DOHH2 (cell line): Measurements from ENCODE around the gene SERPINC1.

Source experiments
- H3F3A ChIP-seq: fragments of 200-600 bp; sonication (generic), shearing (Covaris generic); 2 replicates; pipeline ENCODE4 v1.6.0; 2016; ENCODE audit warnings: antibody characterized with exemption, mild to moderate bottlenecking; ENCODE audit not compliant: control insufficient read depth, insufficient read depth
- H3K27ac ChIP-seq: fragments of 200-600 bp; sonication (generic); 2 replicates; pipeline ENCODE4 v1.5.1; 2014; ENCODE audit warnings: low read depth, mild to moderate bottlenecking, low read length, moderate library complexity
- H3K27me3 ChIP-seq: fragments of 200-600 bp; sonication (generic); 2 replicates; pipeline ENCODE4 v1.6.1; 2014; ENCODE audit warnings: mild to moderate bottlenecking, low read length, mixed read lengths; ENCODE audit not compliant: control insufficient read depth
- H3K36me3 ChIP-seq: fragments of 200-600 bp; sonication (generic); 2 replicates; pipeline ENCODE4 v1.6.1; 2014; ENCODE audit warnings: mild to moderate bottlenecking, low read length, moderate library complexity, mixed read lengths; ENCODE audit not compliant: control insufficient read depth
- H3K4me1 ChIP-seq: fragments of 200-600 bp; sonication (generic); 2 replicates; pipeline ENCODE4 v1.6.1; 2014; ENCODE audit warnings: mild to moderate bottlenecking, low read length, mixed read lengths; ENCODE audit not compliant: control insufficient read depth
- H3K4me2 ChIP-seq: fragments of 200-600 bp; sonication (generic); 2 replicates; pipeline ENCODE4 v1.6.0; 2014; ENCODE audit warnings: mild to moderate bottlenecking, low read length, moderate library complexity
- H3K4me3 ChIP-seq: fragments of 200-600 bp; sonication (generic); 2 replicates; pipeline ENCODE4 v1.5.1; 2014; ENCODE audit warnings: mild to moderate bottlenecking, low read length, mixed read lengths
- H3K79me2 ChIP-seq: fragments of 200-600 bp; sonication (generic); 2 replicates; pipeline ENCODE4 v1.6.1; 2014; ENCODE audit warnings: mild to moderate bottlenecking, low read length, mixed read lengths; ENCODE audit not compliant: control insufficient read depth
- H3K9me2 ChIP-seq: fragments of 200-600 bp; sonication (generic); replicated peaks from 2 replicates; pipeline ENCODE4 v1.6.1; 2014; ENCODE audit warnings: mild to moderate bottlenecking, low read length, mixed read lengths; ENCODE audit not compliant: control insufficient read depth
- H3K9me3 ChIP-seq: fragments of 200-600 bp; sonication (generic); 2 replicates; pipeline ENCODE4 v1.6.1; 2014; ENCODE audit warnings: antibody characterized with exemption, low read length, mixed read lengths; ENCODE audit not compliant: control insufficient read depth, insufficient read depth
- H4K20me1 ChIP-seq: fragments of 200-600 bp; sonication (generic); 2 replicates; pipeline ENCODE4 v1.6.0; 2014; ENCODE audit warnings: low read depth, mild to moderate bottlenecking, antibody characterized with exemption, low read length, moderate library complexity; ENCODE audit not compliant: control insufficient read depth, insufficient read depth
- CTCF ChIP-seq: fragments of 200-600 bp; sonication (generic); IDR thresholded peaks from one replicate; pipeline ENCODE4 v1.5.1; 2014; ENCODE audit warnings: antibody characterized with exemption, mild to moderate bottlenecking, low read depth, low read length; ENCODE audit not compliant: poor library complexity, severe bottlenecking
- EZH2phosphoT487 ChIP-seq: fragments of 200-600 bp; sonication (generic); IDR thresholded peaks from 2 replicates; pipeline ENCODE4 v1.6.1; 2017; ENCODE audit warnings: borderline replicate concordance, mild to moderate bottlenecking, antibody characterized with exemption, low read length, moderate library complexity, mixed read lengths

The SERPINC1 gene

GRCh38 chr1:173917635-173918493 is 737 bp upstream of the SERPINC1 start:
- H3K9me3 ChIP-seq, result no peaks in the 10 kb centered on the region
- no peaks in the 10 kb centered on the region for H3K27me3 ChIP-seq
- H3K4me3 ChIP-seq, result no peak overlapping the region
- H3F3A ChIP-seq, result no peaks in the 10 kb centered on the region
- H3K9me2 ChIP-seq, result no peaks in the 10 kb centered on the region
- no peaks in the 10 kb centered on the region for H3K36me3 ChIP-seq
- H3K4me1 ChIP-seq, result no peaks in the 10 kb centered on the region
- no peak overlapping the region for H3K27ac ChIP-seq
- H3K4me2 ChIP-seq, result no peak overlapping the region
- no peaks in the 10 kb centered on the region for H4K20me1 ChIP-seq
- TF ChIP-seq EZH2phosphoT487 (no peak), CTCF (no peak)
- H3K79me2 ChIP-seq, result no peaks in the 10 kb centered on the region

- Histone ChIP-seq H3F3A (no peaks in the 10 kb centered on the region), H3K79me2 (no peaks in the 10 kb centered on the region), H3K27me3 (no peaks in the 10 kb centered on the region), H3K9me3 (no peaks in the 10 kb centered on the region), H3K4me1 (no peaks in the 10 kb centered on the region), H3K36me3 (no peaks in the 10 kb centered on the region), H4K20me1 (no peaks in the 10 kb centered on the region), H3K4me3 (no peak overlapping the region), H3K4me2 (no peak overlapping the region), H3K27ac (no peak overlapping the region), H3K9me2 (no peaks in the 10 kb centered on the region)
- no peak for TF ChIP-seq EZH2phosphoT487
- TF ChIP-seq CTCF, result no peak
These were observed 460 bp downstream of the SERPINC1 start for GRCh38 chr1:173916667-173917066.

GRCh38 chr1:173915596-173915995 is 1.5 kb downstream of the SERPINC1 start:
- no peak overlapping the region for H3K4me2 ChIP-seq
- H3K27me3 ChIP-seq, result no peaks in the 10 kb centered on the region
- no peak overlapping the region for H3K27ac ChIP-seq

More at GRCh38 chr1:173915596-173915995, 1.5 kb downstream of the SERPINC1 start:
- Histone ChIP-seq H3K79me2 (no peaks in the 10 kb centered on the region), H3K4me1 (no peaks in the 10 kb centered on the region), H3K9me2 (no peaks in the 10 kb centered on the region), H3K9me3 (no peaks in the 10 kb centered on the region), H3K36me3 (no peaks in the 10 kb centered on the region), H3F3A (no peaks in the 10 kb centered on the region), H3K4me3 (no peak overlapping the region), H4K20me1 (no peaks in the 10 kb centered on the region)
- no peak for TF ChIP-seq EZH2phosphoT487
- no peak for TF ChIP-seq CTCF
